H1 (cell line): ENCODE results near the gene NRSN2.

Source experiments
- ATF3 ChIP-seq: IDR thresholded peaks from 2 replicates; pipeline ENCODE4 v1.6.1; 2011; ENCODE audit warnings: low read depth, mild to moderate bottlenecking, low read length; ENCODE audit not compliant: insufficient read depth
- CHD1 ChIP-seq: IDR thresholded peaks from 2 replicates; pipeline ENCODE4 v1.6.1; 2012; ENCODE audit warnings: low read depth, low read length, improper control_type of control experiment
- CHD2 ChIP-seq: IDR thresholded peaks from 2 replicates; pipeline ENCODE4 v1.6.1; 2012; ENCODE audit warnings: low read length, improper control_type of control experiment
- GTF2F1 ChIP-seq: IDR thresholded peaks from 2 replicates; pipeline ENCODE4 v1.6.1; 2012; ENCODE audit warnings: low read depth, low read length, improper control_type of control experiment, borderline replicate concordance
- POLR2A ChIP-seq, 2 experiments: IDR thresholded peaks; 1 replicate in 1 of 2; 2 replicates in 1 of 2; pipeline ENCODE4 v1.6.1; 2011; ENCODE audit warnings: low read depth in 2 of 2, low read length in 2 of 2, mild to moderate bottlenecking in 2 of 2; ENCODE audit errors: control extremely low read depth in 1 of 2
- POLR2AphosphoS5 ChIP-seq: IDR thresholded peaks from 2 replicates; pipeline ENCODE4 v1.6.1; 2011; ENCODE audit warnings: low read depth, low read length
- TCF12 ChIP-seq: IDR thresholded peaks from 2 replicates; pipeline ENCODE4 v1.6.1; 2011; ENCODE audit warnings: low read depth, mild to moderate bottlenecking, low read length
- TF ChIP-seq, protein P1 (sequence below), 3 experiments: IDR thresholded peaks; 1 replicate in 2 of 3; 2 replicates in 1 of 3; pipeline versions ENCODE4 v1.5.1 to v1.6.1; 2011; ENCODE audit warnings: low read length in 3 of 3, mild to moderate bottlenecking in 3 of 3, inconsistent platforms in 2 of 3, low read depth in 1 of 3, moderate library complexity in 1 of 3; ENCODE audit not compliant: insufficient read depth in 1 of 3; ENCODE audit errors: control extremely low read depth in 1 of 3

GRCh38 chr20:404088-404487 is 57.2 kb downstream of the NRSN2 start:
- TF ChIP-seq CHD2: no peak
- TF ChIP-seq POLR2A (IDR thresholded peaks at IDR 0.05; ENCODE audit: control extremely low read depth in 1 of 2, low read depth in 2 of 2, low read length in 2 of 2): no peak
- TF ChIP-seq CHD1: no peak
- TF ChIP-seq, protein P1, sequence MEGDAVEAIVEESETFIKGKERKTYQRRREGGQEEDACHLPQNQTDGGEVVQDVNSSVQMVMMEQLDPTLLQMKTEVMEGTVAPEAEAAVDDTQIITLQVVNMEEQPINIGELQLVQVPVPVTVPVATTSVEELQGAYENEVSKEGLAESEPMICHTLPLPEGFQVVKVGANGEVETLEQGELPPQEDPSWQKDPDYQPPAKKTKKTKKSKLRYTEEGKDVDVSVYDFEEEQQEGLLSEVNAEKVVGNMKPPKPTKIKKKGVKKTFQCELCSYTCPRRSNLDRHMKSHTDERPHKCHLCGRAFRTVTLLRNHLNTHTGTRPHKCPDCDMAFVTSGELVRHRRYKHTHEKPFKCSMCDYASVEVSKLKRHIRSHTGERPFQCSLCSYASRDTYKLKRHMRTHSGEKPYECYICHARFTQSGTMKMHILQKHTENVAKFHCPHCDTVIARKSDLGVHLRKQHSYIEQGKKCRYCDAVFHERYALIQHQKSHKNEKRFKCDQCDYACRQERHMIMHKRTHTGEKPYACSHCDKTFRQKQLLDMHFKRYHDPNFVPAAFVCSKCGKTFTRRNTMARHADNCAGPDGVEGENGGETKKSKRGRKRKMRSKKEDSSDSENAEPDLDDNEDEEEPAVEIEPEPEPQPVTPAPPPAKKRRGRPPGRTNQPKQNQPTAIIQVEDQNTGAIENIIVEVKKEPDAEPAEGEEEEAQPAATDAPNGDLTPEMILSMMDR (IDR thresholded peaks at IDR 0.05; ENCODE audit: control extremely low read depth in 1 of 3, insufficient read depth in 1 of 3, low read depth in 1 of 3, low read length in 3 of 3): no peak
- TF ChIP-seq POLR2AphosphoS5: no peak
- no peak for TF ChIP-seq GTF2F1
- no peak for TF ChIP-seq ATF3
- TF ChIP-seq TCF12: no peak
